ENCODE results near the gene ABR. TPM values are rescaled to one million over a fixed set of nuclear protein-coding genes. Genes with fewer than 3 reads are reported as not detected.

ABR gene
- total RNA-seq, 1 donor from 2014 or later, result 70.9 TPM

DNA sequence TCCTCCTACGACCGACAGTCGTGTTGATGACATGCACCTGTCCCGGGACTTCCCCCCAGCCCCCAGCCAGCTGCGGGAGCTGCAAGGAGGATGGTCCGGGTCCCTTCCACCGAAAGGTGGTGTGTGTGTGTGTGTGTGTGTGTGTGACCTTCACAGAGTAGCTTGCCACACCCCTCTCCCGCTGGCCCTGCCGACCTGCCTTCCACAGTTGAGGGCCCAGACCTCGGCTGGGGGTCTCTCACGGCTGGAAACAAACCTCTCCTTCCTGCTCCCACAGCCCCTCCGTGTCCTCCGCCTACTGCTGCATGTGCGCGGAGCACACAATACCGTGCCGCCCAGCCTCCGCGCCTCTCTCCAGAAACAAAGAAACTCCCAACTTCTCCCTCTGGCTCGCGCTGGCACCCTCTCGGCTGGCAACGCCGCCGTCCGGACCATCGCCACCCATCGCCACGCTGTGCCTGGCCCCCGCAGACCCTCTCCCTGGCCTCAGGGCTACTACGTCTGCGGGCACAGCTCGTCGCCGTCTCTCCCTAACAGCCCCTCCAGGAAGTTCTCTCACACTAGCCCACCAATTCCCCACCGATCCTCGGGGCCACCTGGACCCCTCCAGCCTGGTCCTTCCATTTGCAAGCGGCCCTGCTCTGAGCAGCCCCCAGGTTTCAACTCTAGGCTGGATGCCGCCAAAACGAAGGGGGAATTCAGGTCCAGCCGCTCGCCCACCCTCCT lies 101.6 kb downstream of the ABR start:
- H4K20me1 ChIP-seq (ENCODE audit: insufficient read depth, low read length), result peaks cover 63% of the 10 kb centered on the region
- H3K9me3 ChIP-seq (ENCODE audit: insufficient read depth, low read depth, low read length), result no peaks in the 10 kb centered on the region
- peak overlapping the region; percentile 15 for H3K4me2 ChIP-seq (ENCODE audit: low read length)
- H3K9me3 Mint-ChIP-seq (ENCODE audit: unreplicated experiment), result no peaks in the 10 kb centered on the region
- TF ChIP-seq, protein P1, sequence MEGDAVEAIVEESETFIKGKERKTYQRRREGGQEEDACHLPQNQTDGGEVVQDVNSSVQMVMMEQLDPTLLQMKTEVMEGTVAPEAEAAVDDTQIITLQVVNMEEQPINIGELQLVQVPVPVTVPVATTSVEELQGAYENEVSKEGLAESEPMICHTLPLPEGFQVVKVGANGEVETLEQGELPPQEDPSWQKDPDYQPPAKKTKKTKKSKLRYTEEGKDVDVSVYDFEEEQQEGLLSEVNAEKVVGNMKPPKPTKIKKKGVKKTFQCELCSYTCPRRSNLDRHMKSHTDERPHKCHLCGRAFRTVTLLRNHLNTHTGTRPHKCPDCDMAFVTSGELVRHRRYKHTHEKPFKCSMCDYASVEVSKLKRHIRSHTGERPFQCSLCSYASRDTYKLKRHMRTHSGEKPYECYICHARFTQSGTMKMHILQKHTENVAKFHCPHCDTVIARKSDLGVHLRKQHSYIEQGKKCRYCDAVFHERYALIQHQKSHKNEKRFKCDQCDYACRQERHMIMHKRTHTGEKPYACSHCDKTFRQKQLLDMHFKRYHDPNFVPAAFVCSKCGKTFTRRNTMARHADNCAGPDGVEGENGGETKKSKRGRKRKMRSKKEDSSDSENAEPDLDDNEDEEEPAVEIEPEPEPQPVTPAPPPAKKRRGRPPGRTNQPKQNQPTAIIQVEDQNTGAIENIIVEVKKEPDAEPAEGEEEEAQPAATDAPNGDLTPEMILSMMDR (IDR thresholded peaks at IDR 0.05; ENCODE audit: insufficient read depth, low read depth, low read length), result no peak
- TF ChIP-seq EZH2 (IDR thresholded peaks at IDR 0.05; ENCODE audit: insufficient read depth, low read length), result no peak
- H3K27me3 ChIP-seq (ENCODE audit: insufficient read depth, low read length), result no peaks in the 10 kb centered on the region
- H3K4me1 ChIP-seq (ENCODE audit: insufficient read depth, low read length), result peaks cover 37% of the 10 kb centered on the region
- peaks cover 2% of the 10 kb centered on the region for H3K36me3 Mint-ChIP-seq (ENCODE audit: low read depth, unreplicated experiment)
- peaks cover 10% of the 10 kb centered on the region for H3K4me1 Mint-ChIP-seq (ENCODE audit: low read depth, unreplicated experiment)
- peak overlapping the region; percentile 58 for H3K27ac Mint-ChIP-seq (ENCODE audit: unreplicated experiment)
- DNase-seq (ENCODE audit: low read depth) (no peak), FAIRE-seq (no peak)
- no peak overlapping the region for H3K9ac ChIP-seq (ENCODE audit: low read length)
- H3K27ac ChIP-seq (ENCODE audit: low read depth, low read length), result no peak overlapping the region
- no peak overlapping the region for H3K4me3 ChIP-seq (ENCODE audit: insufficient read depth, low read depth, low read length)
- no peaks in the 10 kb centered on the region for H3K27me3 Mint-ChIP-seq (ENCODE audit: low read depth, unreplicated experiment)
- no peaks in the 10 kb centered on the region for H3K36me3 ChIP-seq (ENCODE audit: insufficient read depth, low read length)
- H2AFZ ChIP-seq (ENCODE audit: low read depth, low read length), result no peak overlapping the region
- H3K79me2 ChIP-seq (ENCODE audit: insufficient read depth, low read length), result peaks cover 3% of the 10 kb centered on the region
- H3K4me3 Mint-ChIP-seq (ENCODE audit: unreplicated experiment), result no peak overlapping the region

DNA sequence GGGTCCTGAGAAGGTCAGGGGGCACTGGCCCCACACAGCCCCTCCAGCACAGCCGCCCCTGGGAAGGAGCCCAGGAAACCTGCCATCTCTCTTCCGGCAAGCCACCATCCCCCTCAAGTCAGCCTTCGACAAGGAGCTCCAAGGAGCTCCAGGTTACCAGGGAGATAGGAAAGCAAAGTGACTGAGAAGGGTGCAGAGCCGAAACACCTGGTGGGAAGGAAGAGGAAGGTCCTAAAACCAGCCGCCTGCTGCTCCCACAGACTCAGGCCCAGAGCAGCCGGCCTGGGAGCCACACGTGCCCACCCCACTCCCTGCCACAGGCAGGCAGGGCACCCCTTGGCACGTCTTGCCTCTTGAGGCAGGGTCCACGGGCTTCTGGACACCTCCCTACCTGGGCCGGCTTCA lies 102.2 kb downstream of the ABR start:
- Mint-ChIP-seq H3K27me3 (ENCODE audit: low read depth, unreplicated experiment) (no peaks in the 10 kb centered on the region), H3K9me3 (ENCODE audit: unreplicated experiment) (no peaks in the 10 kb centered on the region), H3K4me3 (ENCODE audit: unreplicated experiment) (no peak overlapping the region), H3K4me1 (ENCODE audit: low read depth, unreplicated experiment) (peaks cover 10% of the 10 kb centered on the region), H3K36me3 (ENCODE audit: low read depth, unreplicated experiment) (peaks cover 2% of the 10 kb centered on the region), H3K27ac (ENCODE audit: unreplicated experiment) (no peak overlapping the region)
- TF ChIP-seq, protein P1 (IDR thresholded peaks at IDR 0.05; ENCODE audit: insufficient read depth, low read depth, low read length), result no peak
- no peak for TF ChIP-seq EZH2 (IDR thresholded peaks at IDR 0.05; ENCODE audit: insufficient read depth, low read length)
- no peaks in the 10 kb centered on the region for H3K27me3 ChIP-seq (ENCODE audit: insufficient read depth, low read length)
- no peak for DNase-seq (ENCODE audit: low read depth)
- no peak overlapping the region for H3K27ac ChIP-seq (ENCODE audit: low read depth, low read length)
- peaks cover 3% of the 10 kb centered on the region for H3K79me2 ChIP-seq (ENCODE audit: insufficient read depth, low read length)
- H3K36me3 ChIP-seq (ENCODE audit: insufficient read depth, low read length), result no peaks in the 10 kb centered on the region
- no peak overlapping the region for H3K9ac ChIP-seq (ENCODE audit: low read length)
- no peaks in the 10 kb centered on the region for H3K9me3 ChIP-seq (ENCODE audit: insufficient read depth, low read depth, low read length)
- H4K20me1 ChIP-seq (ENCODE audit: insufficient read depth, low read length), result peaks cover 62% of the 10 kb centered on the region
- FAIRE-seq, result no peak
- no peak overlapping the region for H3K4me3 ChIP-seq (ENCODE audit: insufficient read depth, low read depth, low read length)
- H3K4me2 ChIP-seq (ENCODE audit: low read length), result no peak overlapping the region
- H2AFZ ChIP-seq (ENCODE audit: low read depth, low read length), result no peak overlapping the region
- peaks cover 33% of the 10 kb centered on the region for H3K4me1 ChIP-seq (ENCODE audit: insufficient read depth, low read length)

DNA sequence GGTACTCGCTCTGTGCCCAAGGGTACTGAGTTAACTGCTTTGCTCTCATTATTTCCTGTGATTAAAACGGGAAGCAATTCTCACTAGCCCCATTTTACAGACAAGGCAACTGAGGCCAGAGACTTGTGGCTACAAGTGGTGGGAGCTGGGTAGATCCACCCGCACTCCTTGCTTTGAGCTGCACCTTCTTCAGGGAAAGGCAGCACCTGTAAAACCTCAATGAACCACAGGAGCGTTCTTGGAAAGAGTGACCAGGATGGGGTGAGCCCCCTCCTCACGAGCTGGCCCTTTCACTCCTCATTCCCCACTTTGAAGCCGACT lies 102.8 kb downstream of the ABR start:
- FAIRE-seq (no peak), DNase-seq (ENCODE audit: low read depth) (no peak)
- Histone ChIP-seq H3K4me2 (ENCODE audit: low read length) (no peak overlapping the region), H4K20me1 (ENCODE audit: insufficient read depth, low read length) (peaks cover 61% of the 10 kb centered on the region), H3K36me3 (ENCODE audit: insufficient read depth, low read length) (no peaks in the 10 kb centered on the region), H3K9ac (ENCODE audit: low read length) (no peak overlapping the region), H2AFZ (ENCODE audit: low read depth, low read length) (no peak overlapping the region), H3K27me3 (ENCODE audit: insufficient read depth, low read length) (no peaks in the 10 kb centered on the region), H3K79me2 (ENCODE audit: insufficient read depth, low read length) (peaks cover 3% of the 10 kb centered on the region), H3K4me1 (ENCODE audit: insufficient read depth, low read length) (peaks cover 26% of the 10 kb centered on the region), H3K4me3 (ENCODE audit: insufficient read depth, low read depth, low read length) (no peak overlapping the region), H3K27ac (ENCODE audit: low read depth, low read length) (no peak overlapping the region), H3K9me3 (ENCODE audit: insufficient read depth, low read depth, low read length) (no peaks in the 10 kb centered on the region)
- no peaks in the 10 kb centered on the region for H3K27me3 Mint-ChIP-seq (ENCODE audit: low read depth, unreplicated experiment)
- peaks cover 10% of the 10 kb centered on the region for H3K4me1 Mint-ChIP-seq (ENCODE audit: low read depth, unreplicated experiment)
- TF ChIP-seq EZH2 (IDR thresholded peaks at IDR 0.05; ENCODE audit: insufficient read depth, low read length), result no peak
- TF ChIP-seq, protein P1 (IDR thresholded peaks at IDR 0.05; ENCODE audit: insufficient read depth, low read depth, low read length), result no peak
- H3K36me3 Mint-ChIP-seq (ENCODE audit: low read depth, unreplicated experiment), result peaks cover 4% of the 10 kb centered on the region
- H3K27ac Mint-ChIP-seq (ENCODE audit: unreplicated experiment), result no peak overlapping the region
- H3K9me3 Mint-ChIP-seq (ENCODE audit: unreplicated experiment), result no peaks in the 10 kb centered on the region
- no peak overlapping the region for H3K4me3 Mint-ChIP-seq (ENCODE audit: unreplicated experiment)

Measured in astrocyte (in vitro differentiated cells and primary cell).